ENCODE measurements around the gene TRAF4. TPM values are rescaled to one million over a fixed set of nuclear protein-coding genes. Genes with fewer than 3 reads are reported as not detected.

The TRAF4 gene
- total and polyA plus RNA-seq, 9 of the 15 experiments (the other 6 are each of a cell fraction or from before 2014, with no cell fraction given), result 2.4 to 147 (median 72.4) TPM

- peak; percentile 23 for TF ChIP-seq PKNOX1 (IDR thresholded peaks at IDR 0.05)
- no peak for TF ChIP-seq SP2 (IDR thresholded peaks at IDR 0.05; ENCODE audit: extremely low read depth, low read depth, low read length, poor library complexity, severe bottlenecking)
- TF ChIP-seq ZC3H8 (IDR thresholded peaks at IDR 0.05), result 0 out of 2 replicates have a peak, but pooled peaks have one; percentile 29
- TF ChIP-seq ZNF143 (CRISPR knock-in tag; IDR thresholded peaks at IDR 0.05), result no peak
- TF ChIP-seq CHCHD3 (CRISPR knock-in tag; IDR thresholded peaks at IDR 0.05), result no peak
- no peak for TF ChIP-seq ZNF586 (CRISPR knock-in tag; conservative IDR thresholded peaks at IDR 0.05)
- peak; percentile 61 for TF ChIP-seq RBM22 (IDR thresholded peaks at IDR 0.05; ENCODE audit: low read depth, low read length, poor library complexity, severe bottlenecking)
- TF ChIP-seq TBL1XR1 (IDR thresholded peaks at IDR 0.05; ENCODE audit: low read length in 2 of 2), result peak; percentile 52 to 57; a peak in 2 of 4 replicates
- TF ChIP-seq GTF3C2 (IDR thresholded peaks at IDR 0.05; ENCODE audit: borderline replicate concordance, extremely low read depth, insufficient read length), result no peak
- no peak for TF ChIP-seq NUFIP1 (IDR thresholded peaks at IDR 0.05; ENCODE audit: partially characterized antibody)
- no peak for TF ChIP-seq FOXO4 (CRISPR knock-in tag; IDR thresholded peaks at IDR 0.05)
- TF ChIP-seq DEAF1 (CRISPR knock-in tag; IDR thresholded peaks at IDR 0.05), result peak; percentile 100
- TF ChIP-seq ZNF551 (CRISPR knock-in tag; IDR thresholded peaks at IDR 0.05), result no peak
- TF ChIP-seq PRMT5 (CRISPR knock-in tag; IDR thresholded peaks at IDR 0.05), result no peak
- no peak for TF ChIP-seq STAT5B (CRISPR knock-in tag; IDR thresholded peaks at IDR 0.05)
- TF ChIP-seq SAFB2 (IDR thresholded peaks at IDR 0.05; ENCODE audit: borderline replicate concordance, low read depth, low read length, severe bottlenecking), result no peak
Measured at GRCh38 chr17:28726627-28727491, 17.0 kb upstream of the TRAF4 start (continued).

Measured in K562 (cell line).